GM12892 (cell line): ENCODE measurements around the gene NPPA.

Source experiments
- POLR2A ChIP-seq: IDR thresholded peaks from 2 replicates; pipeline ENCODE4 v1.6.1; 2011; ENCODE audit warnings: low read depth, low read length, control low read depth
- POLR2AphosphoS5 ChIP-seq: IDR thresholded peaks from 2 replicates; pipeline ENCODE4 v1.6.1; 2011; ENCODE audit warnings: low read depth, low read length, control low read depth

DNA sequence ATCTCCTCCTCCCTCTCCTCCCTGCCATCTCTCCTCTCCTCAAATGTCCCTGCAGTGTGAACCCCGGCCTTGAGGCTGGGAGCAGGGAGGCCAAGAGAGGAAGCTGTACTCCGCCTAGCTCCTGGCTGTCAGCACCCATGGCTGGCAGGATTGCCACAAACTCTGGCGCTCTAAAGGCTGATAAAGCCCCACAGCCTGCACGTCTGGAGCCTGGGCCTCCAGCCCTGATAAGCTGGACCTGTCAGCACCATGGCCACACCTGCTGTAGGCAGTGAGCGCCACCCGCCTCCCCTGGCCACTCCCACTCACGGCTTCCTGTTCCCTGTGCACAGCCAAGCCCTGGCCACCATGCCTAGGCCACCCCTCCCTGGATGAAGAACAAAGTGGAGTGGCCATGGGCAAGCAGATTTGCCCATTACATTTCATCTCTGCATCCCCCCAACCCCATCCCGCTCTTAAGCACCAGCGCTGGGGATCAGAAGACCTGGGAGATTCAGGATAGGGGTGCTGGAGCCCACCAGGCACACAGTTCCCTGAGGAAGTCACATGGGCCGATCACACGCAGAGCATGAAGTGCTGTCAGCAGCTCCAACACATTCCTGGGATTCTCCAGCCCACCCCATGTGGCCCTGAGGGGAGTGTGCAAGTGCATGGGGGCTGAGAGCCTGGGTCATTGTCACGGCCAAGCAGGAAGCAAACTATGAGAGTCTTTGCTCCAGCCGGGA, 35.4 kb upstream of the NPPA start:
- TF ChIP-seq POLR2AphosphoS5 (no peak), POLR2A (no peak)
